OCI-LY7 (cell line): ENCODE results near the gene NFE2L3. TPM values are rescaled to one million over a fixed set of nuclear protein-coding genes. Genes with fewer than 3 reads are reported as not detected.

Source experiments
- BruUV-seq: library from RNA; stranded (reverse); fragments of 400-500 nt; replicated peaks from 2 replicates; lab custom pipeline; 2021; lab: Mats Ljungman, UMichigan
- CTCF ChIA-PET: fragments of 300-600 bp; sonication (Branson Sonifier 250); formaldehyde crosslinking; loops from one replicate; lab custom pipeline; 2022; ENCODE audit warnings: antibody characterized with exemption; ENCODE audit not compliant: unreplicated experiment; lab: Charles Lee
- POLR2A ChIA-PET: fragments of 300-600 bp; sonication (Branson Sonifier 250); formaldehyde crosslinking; loops from one replicate; lab custom pipeline; 2022; ENCODE audit warnings: antibody characterized with exemption; lab: Charles Lee
- DNase-seq: peaks from one replicate; pipeline ENCODE4 v3.0.0-alpha.2; 2015; ENCODE audit warnings: low spot score
- H2AFZ ChIP-seq: fragments of 200-600 bp; sonication (generic), shearing (Covaris generic); 2 replicates; pipeline ENCODE4 v1.6.1; 2014; ENCODE audit warnings: mild to moderate bottlenecking, antibody characterized with exemption, low read length, moderate library complexity
- H3K27ac ChIP-seq: fragments of 200-600 bp; sonication (generic); 2 replicates; pipeline ENCODE4 v1.5.1; 2014; ENCODE audit warnings: mixed run types, low read depth, mild to moderate bottlenecking, moderate library complexity, low read length, inconsistent platforms; ENCODE audit not compliant: poor library complexity, severe bottlenecking
- H3K36me3 ChIP-seq: fragments of 200-600 bp; sonication (generic); 2 replicates; pipeline ENCODE4 v1.6.1; 2014; ENCODE audit warnings: mild to moderate bottlenecking, antibody characterized with exemption, low read length, moderate library complexity, mixed read lengths; ENCODE audit not compliant: insufficient read depth
- H3K4me1 ChIP-seq: fragments of 200-600 bp; sonication (generic); 2 replicates; pipeline ENCODE4 v1.5.1; 2014; ENCODE audit warnings: mild to moderate bottlenecking, low read length; ENCODE audit not compliant: insufficient read depth, poor library complexity, severe bottlenecking
- H3K4me2 ChIP-seq: fragments of 200-600 bp; sonication (generic); 2 replicates; pipeline ENCODE4 v1.6.1; 2014; ENCODE audit warnings: mild to moderate bottlenecking, low read length
- H3K4me3 ChIP-seq: fragments of 200-600 bp; sonication (generic); 2 replicates; pipeline ENCODE4 v1.5.1; 2014; ENCODE audit warnings: mild to moderate bottlenecking, low read depth, low read length; ENCODE audit not compliant: poor library complexity, severe bottlenecking
- H3K79me2 ChIP-seq: fragments of 200-600 bp; sonication (generic); 2 replicates; pipeline ENCODE4 v1.6.1; 2016; ENCODE audit warnings: low read depth, mild to moderate bottlenecking, low read length, moderate library complexity, mixed read lengths; ENCODE audit not compliant: insufficient read depth
- H3K9me2 ChIP-seq: fragments of 200-600 bp; sonication (generic); 2 replicates; pipeline ENCODE4 v1.6.1; 2016; ENCODE audit warnings: mild to moderate bottlenecking, low read length, mixed read lengths; ENCODE audit not compliant: insufficient read depth
- H3K9me3 ChIP-seq: fragments of 200-600 bp; sonication (generic); 2 replicates; pipeline ENCODE4 v1.6.1; 2014; ENCODE audit warnings: mild to moderate bottlenecking, mixed run types, low read length, mixed read lengths
- H4K20me1 ChIP-seq: fragments of 200-600 bp; sonication (generic); 2 replicates; pipeline ENCODE4 v1.6.1; 2014; ENCODE audit warnings: mild to moderate bottlenecking, antibody characterized with exemption, low read length, moderate library complexity, mixed read lengths; ENCODE audit not compliant: insufficient read depth
- CTCF ChIP-seq: fragments of 200-600 bp; sonication (generic); conservative IDR thresholded peaks from 2 replicates; pipeline ENCODE4 v1.5.1; 2014; ENCODE audit warnings: mild to moderate bottlenecking, antibody characterized with exemption, low read length, moderate library complexity, mixed read lengths
- EZH2phosphoT487 ChIP-seq: fragments of 200-600 bp; sonication (generic); IDR thresholded peaks from 2 replicates; pipeline ENCODE4 v1.6.1; 2018; ENCODE audit warnings: low read depth, borderline replicate concordance, mild to moderate bottlenecking, mixed run types, antibody characterized with exemption, low read length, moderate library complexity, mixed read lengths
- intact Hi-C: fragments of 100-400 bp; cut with micrococcal nuclease; formaldehyde crosslinking; loops from one replicate; pipeline ENCODE4 v1.10.0; 2022; ENCODE audit not compliant: unreplicated experiment
- total RNA-seq, 2 experiments: library from RNA; depleted of rRNA in 1 of 2; stranded (reverse); fragments of >200 nt in 1 of 2; shearing (Covaris generic) in 1 of 2; gene quantifications; 2 replicates each; pipeline ENCODE4 v1.2.3, GENCODE V29; 2014 to 2022

Gene NFE2L3
- total RNA-seq, 2 experiments from 2014 or later = 10.7 to 12.3 TPM

- peak overlapping the region; percentile 100 for H3K27ac ChIP-seq
- H3K4me1 ChIP-seq = peaks cover 37% of the 10 kb centered on the region
- H2AFZ ChIP-seq = no peak overlapping the region
- peaks cover 87% of the 10 kb centered on the region for H3K36me3 ChIP-seq
- peaks cover 70% of the 10 kb centered on the region for H4K20me1 ChIP-seq
- no peaks in the 10 kb centered on the region for H3K9me3 ChIP-seq
- CTCF ChIA-PET = interaction anchor here (1.8 kb wide), 1 partner anchor 47 kb away, joined by 4 read pairs; the partner anchor contains the start of gene NFE2L3
- POLR2A ChIA-PET = interaction anchor here (0.7 to 4.4 kb wide), 6 partner anchors 10 to 307 kb away, joined by 3 to 26 read pairs (median 4); no protein-coding TSS in a partner anchor
- no peak for DNase-seq
- intact Hi-C loops = loop anchor here (2.0 kb wide), 1 partner anchor 108 kb away; no protein-coding TSS in a partner anchor
- H3K79me2 ChIP-seq = peaks cover 89% of the 10 kb centered on the region
- H3K4me3 ChIP-seq = peak overlapping the region; percentile 99
- TF ChIP-seq EZH2phosphoT487 = no peak
- TF ChIP-seq CTCF = no peak
- peak overlapping the region; percentile 93 for H3K4me2 ChIP-seq
- no TSS peak for BruUV-seq
- H3K9me2 ChIP-seq = no peaks in the 10 kb centered on the region
These were observed 46.8 kb downstream of the NFE2L3 start for GRCh38 chr7:26198781-26199169.

GRCh38 chr7:26199301-26200037 is 47.5 kb downstream of the NFE2L3 start:
- Histone ChIP-seq H3K79me2 (peaks cover 90% of the 10 kb centered on the region), H3K4me3 (peak overlapping the region; percentile 99), H4K20me1 (peaks cover 71% of the 10 kb centered on the region), H3K36me3 (peaks cover 87% of the 10 kb centered on the region), H3K27ac (peak overlapping the region; percentile 100), H3K4me1 (peaks cover 37% of the 10 kb centered on the region), H2AFZ (no peak overlapping the region), H3K9me2 (no peaks in the 10 kb centered on the region), H3K9me3 (no peaks in the 10 kb centered on the region), H3K4me2 (peak overlapping the region; percentile 93)
- intact Hi-C loops = loop anchor here (1.0 to 5.0 kb wide), 6 partner anchors 47 to 232 kb away; partner anchors contain the start of gene NFE2L3
- no peak for TF ChIP-seq CTCF
- no peak for TF ChIP-seq EZH2phosphoT487
- CTCF ChIA-PET = interaction anchor here (0.6 kb wide), 1 partner anchor 134 kb away, joined by 6 read pairs; no protein-coding TSS in a partner anchor
- BruUV-seq = no TSS peak
- DNase-seq = peak; percentile 73
- POLR2A ChIA-PET = interaction anchor here (0.6 to 4.4 kb wide), 14 partner anchors 8 to 1606 kb away, joined by 3 to 26 read pairs (median 3); no protein-coding TSS in a partner anchor
